DND-41 (cell line): Measurements from ENCODE around the gene ADAMTSL5.
"Not testable (repeated sequence)": the region's sequence is repeated elsewhere in the genome, so short reads cannot be mapped to it uniquely, and the experiment has no call there.

ENCODE experiments used
- ATAC-seq: fragments of 200-7000 bp; cut with Tn5 transposase; 3 replicates; pipeline ENCODE4 v1.9.1; 2021; ENCODE audit warnings: low read depth; ENCODE audit not compliant: insufficient read depth
- DNase-seq: peaks from one replicate; pipeline ENCODE4 v3.0.0-alpha.2; 2020
- H2AFZ ChIP-seq: 2 replicates; pipeline ENCODE4 v1.6.0; 2012; ENCODE audit warnings: low read depth, low read length
- H3K27ac ChIP-seq: 2 replicates; pipeline ENCODE4 v1.5.1; 2012; ENCODE audit warnings: low read length, inconsistent platforms
- H3K27me3 ChIP-seq: fragments of 200-600 bp; sonication (generic); 2 replicates; pipeline ENCODE4 v1.6.0; 2012; ENCODE audit warnings: low read length, mild to moderate bottlenecking, inconsistent platforms; ENCODE audit not compliant: insufficient read depth, poor library complexity
- H3K36me3 ChIP-seq: 2 replicates; pipeline ENCODE4 v1.5.1; 2012; ENCODE audit warnings: low read length, inconsistent platforms; ENCODE audit not compliant: insufficient read depth
- H3K4me1 ChIP-seq: 2 replicates; pipeline ENCODE4 v1.5.1; 2012; ENCODE audit warnings: mild to moderate bottlenecking, low read length; ENCODE audit not compliant: insufficient read depth
- H3K4me2 ChIP-seq: 2 replicates; pipeline ENCODE4 v1.6.0; 2012; ENCODE audit warnings: mild to moderate bottlenecking, moderate library complexity, low read length, inconsistent platforms; ENCODE audit not compliant: insufficient read depth
- H3K4me3 ChIP-seq, 2 experiments: fragments of 200-600 bp in 1 of 2; shearing (Covaris generic) in 1 of 2; 2 replicates each; pipeline ENCODE4 v1.5.1; 2012 to 2016; ENCODE audit warnings: inconsistent platforms in 2 of 2, low read length in 2 of 2, mild to moderate bottlenecking in 2 of 2, low read depth in 1 of 2, moderate library complexity in 1 of 2
- H3K79me2 ChIP-seq: 2 replicates; pipeline ENCODE4 v1.6.0; 2012; ENCODE audit warnings: low read length, inconsistent platforms; ENCODE audit not compliant: insufficient read depth
- H3K9ac ChIP-seq: 2 replicates; pipeline ENCODE4 v1.6.0; 2012; ENCODE audit warnings: low read depth, mild to moderate bottlenecking, inconsistent platforms, low read length, moderate library complexity
- H3K9me3 ChIP-seq: 2 replicates; pipeline ENCODE4 v1.5.1; 2012; ENCODE audit warnings: low read length, moderate library complexity, mild to moderate bottlenecking, inconsistent platforms; ENCODE audit not compliant: insufficient read depth, severe bottlenecking
- H4K20me1 ChIP-seq: 2 replicates; pipeline ENCODE4 v1.6.0; 2012; ENCODE audit warnings: low read length; ENCODE audit not compliant: insufficient read depth
- CTCF ChIP-seq: IDR thresholded peaks from 2 replicates; pipeline ENCODE4 v1.5.1; 2012; ENCODE audit warnings: borderline replicate concordance, low read length, moderate library complexity, mild to moderate bottlenecking; ENCODE audit not compliant: poor library complexity, severe bottlenecking; ENCODE audit errors: extremely low read depth
- EZH2 ChIP-seq: IDR thresholded peaks from 3 replicates; pipeline ENCODE4 v1.6.1; 2012; ENCODE audit warnings: borderline replicate concordance, low read depth, mild to moderate bottlenecking, moderate library complexity, low read length, inconsistent platforms; ENCODE audit not compliant: severe bottlenecking

Gene ADAMTSL5

GRCh38 chr19:1534972-1535371 is 22.2 kb upstream of the ADAMTSL5 start:
- Histone ChIP-seq H3K4me1 (no peaks in the 10 kb centered on the region), H2AFZ (no peak overlapping the region), H3K9me3 (no peaks in the 10 kb centered on the region), H3K36me3 (no peaks in the 10 kb centered on the region), H3K27ac (no peak overlapping the region), H3K9ac (no peak overlapping the region), H3K4me3 (no peak overlapping the region), H3K4me2 (no peak overlapping the region), H4K20me1 (no peaks in the 10 kb centered on the region), H3K27me3 (no peaks in the 10 kb centered on the region), H3K79me2 (no peaks in the 10 kb centered on the region)
- TF ChIP-seq CTCF (no peak), EZH2 (no peak)
- ATAC-seq: no peak
- no peak for DNase-seq

DNA sequence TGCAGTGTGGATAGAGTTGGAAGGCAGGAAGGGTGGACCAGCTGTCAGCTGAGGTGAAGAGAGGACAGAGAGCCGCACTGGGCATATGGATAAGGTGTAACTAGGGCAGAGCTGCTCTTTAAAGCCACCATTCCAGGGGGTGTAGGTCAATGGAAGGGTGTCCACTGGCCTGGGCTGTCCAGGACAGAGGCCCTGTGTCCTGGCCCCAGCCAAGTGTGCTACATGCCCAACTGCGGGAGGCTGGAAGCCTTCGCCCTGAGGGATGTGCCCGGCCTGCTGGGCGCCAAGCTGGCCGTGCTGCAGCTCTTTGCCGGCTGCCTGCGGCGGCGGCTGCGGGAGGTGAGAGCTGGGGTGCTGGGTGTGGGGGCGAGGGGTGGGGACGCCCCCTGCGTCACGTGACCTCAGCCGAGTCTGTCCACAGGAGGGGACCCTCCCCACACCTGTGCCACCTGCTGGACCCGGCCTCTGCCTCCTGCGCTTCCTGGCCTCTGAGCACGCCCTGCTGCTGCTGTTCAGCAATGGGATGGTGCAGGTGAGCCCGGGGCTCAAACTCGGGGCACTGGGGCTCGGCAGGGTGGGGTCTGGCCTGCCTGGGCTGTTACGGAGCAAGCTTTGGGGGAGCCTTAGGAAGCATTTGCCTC is 20.8 kb upstream of the ADAMTSL5 start:
- H3K4me2 ChIP-seq: no peak overlapping the region
- DNase-seq: no peak
- no peak overlapping the region for H3K4me3 ChIP-seq
- no peak for ATAC-seq
- H3K9me3 ChIP-seq: no peaks in the 10 kb centered on the region
- H3K27ac ChIP-seq: no peak overlapping the region
- no peaks in the 10 kb centered on the region for H3K27me3 ChIP-seq
- H3K4me1 ChIP-seq: no peaks in the 10 kb centered on the region
- TF ChIP-seq EZH2 (no peak), CTCF (no peak)
- H2AFZ ChIP-seq: no peak overlapping the region
- no peak overlapping the region for H3K9ac ChIP-seq
- no peaks in the 10 kb centered on the region for H3K36me3 ChIP-seq
- no peaks in the 10 kb centered on the region for H3K79me2 ChIP-seq
- no peaks in the 10 kb centered on the region for H4K20me1 ChIP-seq

DNA sequence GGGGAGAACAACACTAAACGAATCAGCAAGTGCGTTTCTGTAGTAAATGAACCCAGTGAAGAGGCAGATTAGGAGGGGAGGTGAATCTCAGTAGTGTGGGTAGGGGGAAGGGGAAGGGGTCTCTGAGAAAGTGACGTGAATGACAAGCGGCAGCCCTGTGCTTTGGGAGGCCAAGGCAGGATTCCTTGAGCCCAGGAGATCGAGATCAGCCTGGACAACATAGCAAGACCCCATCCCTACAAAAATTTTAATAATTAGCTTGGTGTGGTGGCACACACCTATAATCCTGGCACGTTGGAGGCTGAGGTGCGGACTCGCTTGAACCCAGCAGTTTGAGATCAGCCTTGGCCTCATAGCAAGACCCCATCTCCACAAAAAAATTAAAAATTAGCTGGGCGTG is 19.2 kb upstream of the ADAMTSL5 start:
- no peaks in the 10 kb centered on the region for H3K9me3 ChIP-seq
- no peaks in the 10 kb centered on the region for H3K4me1 ChIP-seq
- no peaks in the 10 kb centered on the region for H3K36me3 ChIP-seq
- no peaks in the 10 kb centered on the region for H4K20me1 ChIP-seq
- no peak for ATAC-seq
- no peak for DNase-seq
- no peaks in the 10 kb centered on the region for H3K27me3 ChIP-seq
- TF ChIP-seq CTCF: no peak
- TF ChIP-seq EZH2: no peak
- H3K4me2 ChIP-seq: no peak overlapping the region
- H2AFZ ChIP-seq: no peak overlapping the region
- no peak overlapping the region for H3K4me3 ChIP-seq
- no peak overlapping the region for H3K9ac ChIP-seq
- H3K27ac ChIP-seq: no peak overlapping the region
- H3K79me2 ChIP-seq: no peaks in the 10 kb centered on the region

DNA sequence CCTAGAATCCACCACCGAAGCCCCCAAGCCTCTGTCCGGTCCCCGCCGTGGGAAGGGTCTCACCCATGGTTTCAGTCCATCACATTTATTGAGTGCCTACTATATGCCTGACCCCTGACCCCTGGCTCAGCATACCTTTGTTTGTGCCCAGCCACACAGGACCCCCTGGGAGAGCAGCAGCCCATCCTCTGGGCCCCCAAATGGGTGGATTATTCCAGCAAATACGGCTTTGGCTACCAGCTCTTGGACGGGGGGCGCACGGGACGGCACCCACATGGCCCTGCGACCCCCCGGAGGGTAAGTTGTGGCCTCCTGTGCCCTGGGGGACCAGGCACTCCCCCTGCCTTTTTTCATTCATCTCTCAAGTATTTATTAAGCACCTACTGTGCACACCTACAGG is 18.8 kb upstream of the ADAMTSL5 start:
- Histone ChIP-seq H3K27me3 (no peaks in the 10 kb centered on the region), H3K9me3 (no peaks in the 10 kb centered on the region), H3K27ac (no peak overlapping the region), H4K20me1 (no peaks in the 10 kb centered on the region), H3K79me2 (no peaks in the 10 kb centered on the region), H3K4me1 (no peaks in the 10 kb centered on the region), H2AFZ (no peak overlapping the region), H3K36me3 (no peaks in the 10 kb centered on the region), H3K4me2 (no peak overlapping the region), H3K9ac (no peak overlapping the region), H3K4me3 (no peak overlapping the region)
- no peak for DNase-seq
- TF ChIP-seq EZH2: no peak
- TF ChIP-seq CTCF: no peak
- no peak for ATAC-seq

DNA sequence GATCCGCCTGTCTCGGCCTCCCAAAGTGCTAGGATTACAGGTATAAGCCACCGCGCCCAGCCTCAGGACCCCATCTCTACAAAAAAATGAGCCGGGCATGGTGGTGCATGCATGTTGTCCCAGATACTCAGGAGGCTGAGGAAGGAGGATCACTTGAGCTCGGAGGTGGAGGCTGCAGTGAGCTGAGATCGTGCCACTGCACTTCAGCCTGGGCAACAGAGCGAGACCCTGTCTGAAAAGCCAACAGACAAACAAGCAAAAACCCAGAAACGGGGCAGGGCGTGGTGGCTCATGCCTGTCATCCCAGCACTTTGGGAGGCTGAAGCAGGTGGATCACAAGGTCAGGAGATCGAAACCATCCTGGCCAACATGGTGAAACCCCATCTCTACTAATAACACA is 18.0 kb upstream of the ADAMTSL5 start:
- not testable (repeated sequence) for H3K4me3 ChIP-seq, DNase-seq, H3K27me3 ChIP-seq, H3K4me2 ChIP-seq, H3K36me3 ChIP-seq, H4K20me1 ChIP-seq, H2AFZ ChIP-seq, H3K79me2 ChIP-seq, H3K9ac ChIP-seq, H3K27ac ChIP-seq, H3K4me1 ChIP-seq, H3K9me3 ChIP-seq, ATAC-seq
